ENCODE data around the gene FADS2. TPM values are rescaled to one million over a fixed set of nuclear protein-coding genes. Genes with fewer than 3 reads are reported as not detected.
A peak's percentile ranks its signal among the peaks of the same experiment; 100 is the strongest.

FADS2 gene
- total and polyA plus RNA-seq, 2 of the 13 experiments (the other 11 are each of a cell fraction or from before 2014, with no cell fraction given): 90.1 to 124 TPM

- H3K79me2 ChIP-seq (ENCODE audit: insufficient read depth, low read length): no peaks in the 10 kb centered on the region
- CTCF ChIA-PET (ENCODE audit: low intra/inter-chr PET ratio, low total read pairs): no interaction called here
- H3K9ac ChIP-seq (ENCODE audit: insufficient read depth, low read depth, low read length): no peak overlapping the region
- H3K4me2 ChIP-seq (ENCODE audit: low read depth, low read length): no peak overlapping the region
- no peak for ATAC-seq
- BruUV-seq (replicated peaks): no TSS peak
- intact Hi-C loops (cut with micrococcal nuclease; ENCODE audit: unreplicated experiment) (no loop called here), in situ Hi-C loops (cut with HindIII; ENCODE audit: extremely low pct_ligation_motif_present, low pct_unique_long_range_greater_than_20kb) (no loop called here)
- POLR2A ChIA-PET: interaction anchor here (1.5 to 2.0 kb wide), 2 partner anchors 66 to 85 kb away, joined by 3 to 7 read pairs; partner anchors contain the start of gene BEST1
- no peak for FAIRE-seq
- H3K4me3 ChIP-seq (replicated peaks in 1 of 3; ENCODE audit: insufficient read depth in 1 of 3, low read depth in 2 of 3, low read length in 3 of 3): no peak overlapping the region
- WGBS (ENCODE audit: low lambda C conversion rate): 78% methylated on average over 5 of the region's 5 CpGs
- peak; percentile 43 for TF ChIP-seq ZNF768 (CRISPR knock-in tag; IDR thresholded peaks at IDR 0.05)
- no peak for TF ChIP-seq TBL1XR1 (IDR thresholded peaks at IDR 0.05; ENCODE audit: borderline replicate concordance, low read length, partially characterized antibody)
- H3K36me3 ChIP-seq (replicated peaks in 1 of 2; ENCODE audit: control insufficient read depth in 1 of 2, insufficient read depth in 2 of 2, low read length in 2 of 2): no peaks in the 10 kb centered on the region; a peak in 1 of 5 replicates
- no peaks in the 10 kb centered on the region for H3K27me3 ChIP-seq (ENCODE audit: control insufficient read depth in 1 of 2, insufficient read depth in 2 of 2, low read length in 2 of 2)
- no peak overlapping the region for H2AFZ ChIP-seq (ENCODE audit: low read length)
- no peaks in the 10 kb centered on the region for H3K9me3 ChIP-seq (ENCODE audit: low read length)
- no peak for DNase-seq (ENCODE audit: low spot score)
- H3K27ac ChIP-seq (ENCODE audit: extremely low read length, insufficient read depth, low read length): no peak overlapping the region
- no peaks in the 10 kb centered on the region for H4K20me1 ChIP-seq (ENCODE audit: insufficient read depth, low read length)
- no peaks in the 10 kb centered on the region for H3K4me1 ChIP-seq (ENCODE audit: insufficient read depth, low read length)
Observed at GRCh38 chr11:61883947-61884346, 55.8 kb downstream of the FADS2 start.

GRCh38 chr11:61885166-61885778 lies 57.2 kb downstream of the FADS2 start:
- Histone ChIP-seq H3K27ac (ENCODE audit: extremely low read length, insufficient read depth, low read length) (no peak overlapping the region), H3K27me3 (ENCODE audit: control insufficient read depth in 1 of 2, insufficient read depth in 2 of 2, low read length in 2 of 2) (no peaks in the 10 kb centered on the region), H3K79me2 (ENCODE audit: insufficient read depth, low read length) (no peaks in the 10 kb centered on the region), H3K4me1 (ENCODE audit: insufficient read depth, low read length) (peaks cover 6% of the 10 kb centered on the region), H2AFZ (ENCODE audit: low read length) (no peak overlapping the region), H3K4me3 (replicated peaks in 1 of 3; ENCODE audit: insufficient read depth in 1 of 3, low read depth in 2 of 3, low read length in 3 of 3) (no peak overlapping the region), H4K20me1 (ENCODE audit: insufficient read depth, low read length) (no peaks in the 10 kb centered on the region), H3K9ac (ENCODE audit: insufficient read depth, low read depth, low read length) (no peak overlapping the region), H3K9me3 (ENCODE audit: low read length) (no peaks in the 10 kb centered on the region), H3K4me2 (ENCODE audit: low read depth, low read length) (no peak overlapping the region), H3K36me3 (replicated peaks in 1 of 2; ENCODE audit: control insufficient read depth in 1 of 2, insufficient read depth in 2 of 2, low read length in 2 of 2) (no peaks in the 10 kb centered on the region)
- BruUV-seq (replicated peaks): no TSS peak
- ChIA-PET CTCF (ENCODE audit: low intra/inter-chr PET ratio, low total read pairs) (no interaction called here), POLR2A (interaction anchor here (1.5 to 2.0 kb wide), 2 partner anchors 64 to 83 kb away, joined by 3 to 7 read pairs; partner anchors contain the start of gene BEST1)
- no peak for FAIRE-seq
- WGBS (ENCODE audit: low lambda C conversion rate): 100% methylated on average over 1 of the region's 7 CpGs
- intact Hi-C loops (cut with micrococcal nuclease; ENCODE audit: unreplicated experiment) (no loop called here), in situ Hi-C loops (cut with HindIII; ENCODE audit: extremely low pct_ligation_motif_present, low pct_unique_long_range_greater_than_20kb) (no loop called here)
- no peak for ATAC-seq
- DNase-seq (ENCODE audit: low spot score): no peak
- no peak for TF ChIP-seq BCL6 (CRISPR knock-in tag; IDR thresholded peaks at IDR 0.05)

Data from HepG2 (cell line).